Activated CD4-positive, alpha-beta T cell treated with anti-CD3 and anti-CD28 coated beads, Interleukin-2, Interleukin-6, amounts not matched to agents 100 ng/mL and 50 ng/mL, durations not matched to agents 16 hours and 8 hours (primary cell): ENCODE measurements around the gene CREB5.

Experiments
- DNase-seq: peaks from one replicate; pipeline ENCODE4 v3.0.0-alpha.2; 2020

The CREB5 gene

DNA sequence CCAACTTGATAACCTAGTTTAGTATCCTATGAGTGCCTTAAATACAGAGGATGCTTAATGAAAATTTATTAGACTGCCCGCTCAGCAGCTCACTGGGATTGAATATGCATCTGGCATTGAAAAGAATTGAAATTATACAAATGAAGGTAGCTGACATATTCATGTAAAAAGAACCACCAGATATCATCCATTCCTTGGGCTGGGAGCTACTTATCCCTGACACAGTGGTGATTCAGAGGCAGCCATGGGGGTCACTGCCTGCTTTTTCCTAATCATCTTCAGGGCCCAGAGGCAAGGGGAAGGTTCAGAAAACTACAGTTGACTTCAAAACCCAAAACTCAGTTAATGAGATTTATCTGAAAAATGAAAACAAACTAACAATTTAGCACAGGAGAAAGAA, 424.9 kb downstream of the CREB5 start:
- DNase-seq, result no peak

DNA sequence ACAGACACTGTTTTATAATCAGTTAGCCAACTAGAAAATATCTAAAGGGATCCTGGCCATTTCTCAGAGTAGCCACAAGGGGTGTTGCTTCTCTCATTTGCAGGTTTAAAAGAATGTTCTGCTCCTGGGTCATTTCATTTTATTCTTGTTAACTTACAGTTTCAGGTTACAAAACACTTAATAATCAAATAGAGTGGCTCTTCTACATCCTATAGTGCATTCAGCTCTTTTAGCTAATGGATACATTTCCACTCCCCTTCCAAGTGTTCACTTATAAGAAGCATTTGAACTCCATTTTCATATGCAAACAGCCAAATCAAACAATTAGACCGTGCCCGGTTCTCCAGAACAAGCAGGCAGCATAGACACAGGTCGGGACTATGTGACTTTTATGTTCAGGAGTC, 428.3 kb downstream of the CREB5 start:
- DNase-seq, result no peak

DNA sequence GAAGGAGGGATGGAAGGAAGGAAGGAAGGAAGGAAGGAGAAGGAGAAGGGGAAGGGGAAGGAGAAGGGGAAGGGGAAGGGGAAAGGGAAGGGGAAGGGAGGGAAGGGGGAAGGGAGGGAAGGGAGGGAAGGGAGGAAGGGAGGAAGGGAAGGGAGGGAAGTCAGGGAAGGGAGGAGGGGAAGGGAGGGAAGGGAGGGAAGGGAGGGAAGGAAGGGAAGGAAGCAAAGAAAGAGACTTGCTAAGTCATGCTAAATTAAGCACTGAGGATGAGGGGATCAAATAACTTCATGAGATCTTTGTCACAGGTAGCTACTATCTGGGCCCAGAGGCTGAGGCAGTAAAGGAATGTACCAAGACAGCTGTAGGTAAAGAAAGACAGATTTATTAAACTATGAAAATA, 429.4 kb downstream of the CREB5 start:
- DNase-seq, result no peak

DNA sequence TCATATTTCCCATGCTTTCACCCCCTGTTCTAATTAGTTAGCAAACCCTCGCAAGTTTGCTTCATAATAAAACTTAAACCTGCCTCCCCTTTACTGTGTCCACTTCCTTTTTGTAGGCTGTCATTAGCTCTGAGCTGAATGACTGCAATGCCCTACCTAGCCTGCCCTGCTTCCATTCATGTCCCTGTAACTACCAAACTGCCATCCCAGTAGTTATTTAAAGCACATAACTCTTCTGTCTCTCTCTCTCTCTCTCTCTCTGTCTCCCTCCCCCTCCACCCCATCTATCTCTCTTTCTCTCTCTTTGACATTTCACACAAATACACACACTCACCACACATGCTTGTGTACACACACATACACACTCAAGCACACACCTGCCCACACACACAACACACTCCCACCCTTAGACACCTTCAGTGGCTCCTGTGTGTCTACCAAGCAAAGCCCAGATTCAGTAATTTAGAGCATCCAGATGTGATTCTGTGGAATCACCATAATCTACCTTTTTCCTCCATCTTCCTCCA, 430.5 kb downstream of the CREB5 start:
- DNase-seq, result no peak

GRCh38 chr7:28845106-28845505, 432.8 kb downstream of the CREB5 start:
- DNase-seq, result no peak

DNA sequence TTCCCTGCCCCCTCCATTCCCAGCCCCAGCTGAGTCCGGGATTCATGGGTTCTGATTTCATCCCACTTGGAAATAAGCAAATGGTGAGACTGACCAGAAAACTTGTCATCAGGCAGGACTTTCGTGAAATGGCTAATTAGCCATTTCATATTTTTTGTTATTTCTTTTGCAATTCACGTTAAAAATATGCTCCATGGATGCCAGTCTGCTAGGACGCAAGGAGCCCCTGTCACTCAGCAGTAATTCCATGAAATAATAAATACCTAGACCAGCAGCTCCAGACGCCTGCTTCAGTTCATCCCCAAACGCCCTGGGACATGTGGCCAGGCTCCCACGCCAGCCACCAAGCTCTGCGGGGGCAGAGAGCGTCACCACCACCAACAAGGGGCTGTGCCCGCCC, 434.9 kb downstream of the CREB5 start:
- DNase-seq, result no peak

GRCh38 chr7:28847681-28848080, 435.4 kb downstream of the CREB5 start:
- no peak for DNase-seq

DNA sequence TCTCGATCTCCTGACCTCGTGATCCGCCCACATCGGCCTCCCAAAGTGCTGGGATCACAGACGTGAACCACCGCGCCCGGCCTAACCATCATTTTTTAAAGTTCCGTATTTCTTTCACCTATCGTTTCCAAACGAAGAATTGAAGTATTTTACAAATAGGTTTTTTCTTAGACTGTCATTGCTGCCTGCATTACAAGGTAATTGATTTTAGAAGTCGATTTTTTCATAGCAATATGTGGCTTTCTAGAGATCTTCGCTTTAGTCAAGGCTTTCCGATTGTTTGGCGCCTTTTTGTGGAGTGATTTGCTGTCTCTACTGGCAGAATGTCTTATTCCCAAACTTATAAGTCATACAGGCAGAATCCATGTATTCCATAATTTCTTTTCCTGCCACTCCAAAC, 436.6 kb downstream of the CREB5 start:
- no peak for DNase-seq

- no peak for DNase-seq
Observed at GRCh38 chr7:28850699-28851098, 438.4 kb downstream of the CREB5 start.

- no peak for DNase-seq
Observed at GRCh38 chr7:28853150-28853549, 440.8 kb downstream of the CREB5 start.

DNA sequence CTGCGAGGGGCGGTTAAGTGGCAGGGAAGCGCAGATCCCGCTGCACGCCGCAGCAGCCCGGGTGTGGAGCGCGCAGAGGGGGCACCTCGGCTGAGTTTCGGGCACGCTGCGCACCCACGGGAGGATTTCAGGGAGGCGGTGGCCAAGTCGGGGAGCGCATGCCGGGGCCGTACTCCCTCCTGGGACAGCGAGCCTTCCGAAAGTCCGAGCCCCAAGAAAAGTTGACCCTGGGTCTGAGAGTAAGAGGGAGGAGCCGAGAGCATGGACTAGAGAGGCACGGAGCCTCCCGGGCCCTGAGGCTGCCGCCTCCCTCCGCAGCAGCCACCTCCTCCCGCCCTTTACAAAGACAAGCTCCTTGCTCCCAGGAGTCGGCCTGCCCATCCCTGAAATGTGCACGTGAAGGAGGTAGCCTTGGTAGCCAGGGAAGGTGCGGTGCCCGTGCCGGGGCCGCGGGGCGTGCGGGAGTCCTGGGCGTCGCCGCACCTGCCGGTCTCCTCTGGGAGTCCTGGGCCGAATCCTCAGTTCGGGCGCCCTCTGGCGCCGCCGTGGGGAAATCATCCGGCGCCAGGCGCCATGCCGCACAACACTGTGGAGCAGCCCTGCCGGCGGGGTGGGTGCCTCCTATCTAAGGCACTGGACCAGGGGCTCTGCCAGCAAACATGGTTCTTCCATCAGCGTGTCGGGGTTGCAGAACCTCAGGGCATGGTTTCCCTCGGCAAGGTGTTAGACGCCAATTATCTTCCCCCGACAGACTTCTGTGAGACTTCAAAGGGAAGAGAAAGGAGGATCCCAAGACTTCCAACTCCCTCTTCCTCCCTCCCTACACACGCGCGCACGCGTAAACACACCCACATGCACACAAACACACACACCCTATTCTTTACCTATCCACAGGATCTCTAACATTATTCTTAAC, 441.8 kb downstream of the CREB5 start:
- DNase-seq, result peak; percentile 82

DNA sequence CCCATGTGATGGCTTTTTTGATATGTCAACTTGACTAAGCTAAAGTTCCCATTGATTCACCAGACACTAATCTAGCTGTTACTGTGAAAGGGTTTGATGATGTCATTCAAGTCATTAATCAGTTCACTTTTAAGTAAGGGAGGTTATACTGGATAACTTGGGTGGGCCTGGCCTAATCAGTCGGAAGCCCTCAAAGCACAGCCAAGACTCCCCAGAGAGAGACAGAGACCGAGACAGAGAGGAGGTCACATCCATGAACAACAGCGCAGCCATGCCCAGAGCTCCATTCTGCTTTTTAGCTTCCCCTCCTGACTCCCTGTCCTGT, 442.4 kb downstream of the CREB5 start:
- DNase-seq, result no peak

GRCh38 chr7:28855538-28856217, 443.4 kb downstream of the CREB5 start:
- no peak for DNase-seq

- DNase-seq, result no peak
Observed at GRCh38 chr7:28856656-28857055, 444.3 kb downstream of the CREB5 start.

DNA sequence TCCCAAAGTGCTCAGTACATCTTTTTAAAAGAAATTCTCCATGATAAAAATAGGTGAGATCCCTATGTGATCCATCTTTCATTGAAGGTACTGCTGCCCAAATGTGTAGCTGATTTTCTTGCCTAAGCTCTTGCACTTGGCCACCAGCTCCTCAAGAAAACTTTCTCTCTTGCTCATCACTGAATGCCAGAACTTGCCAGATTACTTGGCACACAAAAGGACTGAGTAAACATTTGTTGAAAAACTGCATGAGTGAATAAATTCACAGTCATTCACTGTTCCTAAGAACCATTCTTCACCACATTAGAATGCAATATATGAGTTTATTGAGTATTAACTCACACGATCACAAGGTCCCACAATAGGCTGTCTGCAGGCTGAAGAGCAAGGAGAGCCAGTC, 445.9 kb downstream of the CREB5 start:
- DNase-seq, result no peak

DNA sequence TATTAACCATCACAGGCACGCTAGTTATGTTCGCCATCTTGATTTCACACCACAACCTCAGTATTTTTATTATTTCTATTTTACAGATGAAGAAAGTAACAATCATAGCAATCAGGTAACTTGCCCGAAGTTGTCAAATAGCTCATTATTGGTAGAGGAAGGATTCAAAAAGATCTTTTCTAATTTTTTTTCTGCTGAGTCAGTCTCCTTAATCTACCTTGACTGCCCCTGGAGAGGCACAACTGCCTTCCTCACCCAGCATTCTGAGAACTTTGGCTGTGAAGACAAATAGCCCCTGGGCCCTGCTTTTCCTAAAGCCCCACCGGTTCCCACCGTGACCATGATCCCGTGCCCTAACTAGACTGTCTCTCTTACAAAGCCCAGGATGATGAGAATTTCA, 446.6 kb downstream of the CREB5 start:
- no peak for DNase-seq

DNA sequence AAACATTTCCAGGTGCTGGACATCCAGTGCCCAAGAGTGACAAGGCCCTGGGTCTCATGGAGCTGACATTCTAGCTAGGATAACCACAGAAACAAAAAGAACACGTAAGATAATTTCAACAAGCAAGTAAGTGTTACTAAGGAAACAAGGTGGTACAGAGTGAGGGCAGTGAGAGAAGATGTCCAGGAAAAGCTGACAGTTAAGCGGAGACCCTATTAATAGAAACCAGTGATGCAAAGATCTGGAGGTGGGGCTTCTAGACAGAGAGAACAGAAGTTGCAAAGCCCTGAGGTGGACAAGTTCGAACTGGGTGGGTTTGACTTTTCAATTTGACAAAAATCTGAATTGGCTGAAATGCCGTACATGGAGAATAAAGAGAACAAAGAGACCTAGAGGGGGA, 449.5 kb downstream of the CREB5 start:
- no peak for DNase-seq

DNA sequence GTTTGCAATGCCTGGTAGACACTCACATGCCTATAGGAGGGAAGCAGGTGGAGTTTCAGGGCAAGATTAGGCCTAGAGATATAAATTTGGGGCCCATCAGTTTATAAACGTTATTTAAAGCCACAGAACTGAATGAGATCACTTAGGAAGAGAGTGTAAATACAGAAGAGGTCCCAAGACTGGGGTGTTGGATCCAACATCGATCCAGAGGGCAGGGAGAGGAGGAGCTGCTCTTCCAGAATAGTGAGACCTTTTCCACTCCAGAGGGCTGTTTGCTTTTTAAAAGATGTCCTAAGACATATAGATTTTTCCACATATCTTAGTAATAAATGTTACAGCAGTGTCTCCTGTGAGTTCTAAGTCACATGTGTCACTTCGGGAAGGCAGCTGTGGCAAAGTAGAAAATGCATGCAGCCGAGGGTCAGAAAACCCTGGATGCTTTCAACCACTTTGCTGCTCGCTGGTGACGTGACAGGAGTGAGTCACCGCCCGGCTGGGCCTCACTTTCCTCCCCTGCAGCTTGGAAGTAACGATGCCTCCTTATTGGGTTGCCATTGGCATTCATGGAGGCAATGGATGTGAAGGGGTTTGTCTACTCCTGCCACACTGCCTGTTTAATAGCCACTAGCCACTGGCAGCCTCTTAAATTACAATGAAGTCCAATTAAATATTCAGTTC, 450.4 kb downstream of the CREB5 start:
- DNase-seq, result no peak

DNA sequence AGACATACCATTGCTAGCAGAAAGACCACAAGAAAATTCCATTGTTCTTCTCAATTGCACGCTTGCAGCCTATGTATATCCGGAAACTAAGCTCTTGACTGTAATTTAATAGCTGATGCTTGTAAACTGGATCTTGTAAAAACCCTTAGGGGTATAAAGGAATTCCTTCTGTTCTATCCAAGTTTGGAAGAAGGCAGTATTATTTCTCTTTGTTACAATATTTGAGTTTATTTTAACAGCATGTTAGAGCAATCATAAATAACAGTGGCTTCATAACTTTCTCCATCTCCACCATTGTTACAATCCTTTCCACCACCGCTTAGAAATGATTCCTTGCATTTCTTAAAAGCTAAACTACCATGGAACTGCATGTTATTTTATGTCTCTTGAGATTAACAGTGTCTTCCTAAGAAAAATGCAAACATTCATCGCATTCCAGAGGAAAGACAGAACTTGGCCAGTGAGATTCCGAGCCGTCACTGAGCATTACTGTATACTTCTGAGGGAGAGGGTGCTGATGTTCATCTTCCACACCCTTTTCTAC, 453.4 kb downstream of the CREB5 start:
- DNase-seq, result no peak

- DNase-seq, result no peak
Observed at GRCh38 chr7:28868712-28869111, 456.4 kb downstream of the CREB5 start.

DNA sequence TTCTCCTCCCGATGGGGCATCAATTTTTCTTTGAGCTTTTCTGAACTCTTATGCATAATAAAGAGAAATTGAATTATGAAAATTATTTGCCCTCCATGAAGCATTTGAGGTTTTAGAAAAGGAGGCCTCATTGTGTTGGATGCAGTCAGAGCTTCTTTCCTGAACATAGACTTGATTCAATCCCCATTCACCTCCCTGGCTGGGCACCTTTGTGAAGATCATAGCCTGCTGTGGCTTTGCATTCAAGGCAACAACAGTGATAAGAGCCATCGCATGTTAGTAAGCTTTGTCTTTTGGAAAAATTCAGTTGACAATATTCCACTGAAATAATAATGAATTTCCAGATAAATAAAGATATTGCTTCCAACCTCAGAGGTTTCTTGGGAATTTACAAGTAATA, 458.8 kb downstream of the CREB5 start:
- DNase-seq, result no peak

DNA sequence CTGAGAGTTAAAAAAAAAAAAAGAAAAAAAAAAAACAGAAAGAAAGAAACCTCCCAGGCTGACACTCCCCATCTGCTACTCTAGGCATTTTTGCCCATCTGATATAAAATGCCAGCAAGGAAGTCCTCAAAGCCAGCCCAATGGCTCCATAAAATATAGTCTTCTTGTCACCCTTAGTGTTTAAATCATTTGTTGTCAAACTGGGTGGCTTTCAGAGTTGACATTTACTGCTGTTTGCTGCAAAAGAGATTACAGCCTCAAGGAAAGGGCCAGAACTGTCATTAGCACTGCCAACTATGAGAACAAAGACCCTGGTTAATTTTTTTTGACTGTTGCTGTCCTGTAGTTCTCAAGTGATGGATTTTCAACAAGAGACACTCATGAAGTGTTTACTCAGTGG, 459.3 kb downstream of the CREB5 start:
- DNase-seq, result no peak

DNA sequence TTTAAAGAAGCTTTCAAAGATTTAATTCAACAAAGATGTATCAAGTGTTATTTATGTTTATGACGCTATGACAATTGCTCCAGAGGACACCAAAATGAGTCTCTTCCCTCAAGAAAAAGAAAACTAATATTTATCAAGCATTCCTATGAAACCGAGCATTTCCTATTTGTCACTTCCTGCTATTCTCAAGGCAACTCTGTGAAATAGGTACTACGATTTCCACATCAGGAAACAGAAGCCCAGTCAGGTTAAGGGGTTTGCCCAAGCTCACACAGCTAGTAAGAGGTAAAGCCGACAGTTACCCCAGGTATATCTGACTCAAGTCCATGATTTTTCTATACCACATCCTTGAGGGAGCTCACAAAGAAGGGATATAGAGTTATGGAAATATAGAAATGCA, 459.9 kb downstream of the CREB5 start:
- DNase-seq, result no peak

DNA sequence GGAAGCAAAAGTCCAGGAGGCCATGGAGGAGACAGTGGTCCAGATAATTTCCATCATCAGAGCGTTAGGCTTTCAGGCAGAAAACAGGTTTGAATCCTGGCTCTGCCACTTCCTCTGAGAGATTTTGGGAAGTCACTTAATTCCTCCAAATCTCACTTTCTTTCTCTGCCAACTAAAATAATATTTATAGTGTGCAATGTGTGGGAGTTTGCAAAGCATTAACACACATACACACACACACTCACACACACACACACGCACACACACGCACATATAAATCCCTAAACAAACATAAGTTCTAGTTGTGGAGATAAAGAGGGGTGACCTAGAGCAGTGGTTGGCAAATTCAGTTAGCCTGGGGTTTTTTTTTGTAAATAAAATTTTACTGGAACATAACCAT, 461.0 kb downstream of the CREB5 start:
- DNase-seq, result no peak
